ENCODE data around the gene PCOLCE2. TPM values are rescaled to one million over a fixed set of nuclear protein-coding genes. Genes with fewer than 3 reads are reported as not detected.

Gene PCOLCE2
- total and polyA plus RNA-seq, 2 of the 8 experiments (the other 6 are each of a cell fraction or from before 2014, with no cell fraction given): 11.1 to 12.6 TPM

GRCh38 chr3:142852009-142852408 is 36.9 kb downstream of the PCOLCE2 start:
- no peak overlapping the region for H3K23ac ChIP-seq (ENCODE audit: insufficient read length)
- H3K4me1 ChIP-seq (replicated peaks in 1 of 4; ENCODE audit: control insufficient read depth in 3 of 4, insufficient read depth in 4 of 4, low read length in 3 of 4): peaks cover 4 to 13% (median 12%) of the 10 kb centered on the region in 4 experiments
- H3K14ac ChIP-seq (ENCODE audit: insufficient read length): no peak overlapping the region
- no peaks in the 10 kb centered on the region for H3K79me1 ChIP-seq (ENCODE audit: low read depth, low read length)
- no peak for DNase-seq (ENCODE audit: low read depth in 1 of 2, low spot score in 2 of 2)
- no peak overlapping the region for H3K56ac ChIP-seq (replicated peaks; ENCODE audit: insufficient read length, low read depth, low read length)
- H2BK120ac ChIP-seq (replicated peaks; ENCODE audit: low read depth, low read length): no peak overlapping the region
- no peak overlapping the region for H3K9ac ChIP-seq (replicated peaks in 1 of 4; ENCODE audit: extremely low read depth in 1 of 4, low read depth in 3 of 4, low read length in 3 of 4)
- ChIA-PET CTCF (ENCODE audit: partially characterized antibody) (no interaction called here), POLR2A (ENCODE audit: partially characterized antibody) (no interaction called here)
- H2AK5ac ChIP-seq (ENCODE audit: low read depth, low read length): no peak overlapping the region
- no peak overlapping the region for H2BK5ac ChIP-seq (ENCODE audit: low read depth, low read length)
- H4K8ac ChIP-seq (ENCODE audit: extremely low read depth, insufficient read depth, low read length): no peak overlapping the region
- H2AFZ ChIP-seq (ENCODE audit: low read length): no peak overlapping the region
- H3K27me3 ChIP-seq (replicated peaks in 1 of 4; ENCODE audit: control insufficient read depth in 3 of 4, extremely low read depth in 1 of 4, insufficient read depth in 3 of 4, low read length in 3 of 4): no peaks in the 10 kb centered on the region
- TF ChIP-seq CHD2 (IDR thresholded peaks at IDR 0.05; ENCODE audit: low read length) (no peak), SIN3A (conservative IDR thresholded peaks at IDR 0.05 in 1 of 2, IDR thresholded peaks at IDR 0.05 in 1 of 2; ENCODE audit: low read depth in 1 of 2, low read length in 2 of 2) (no peak), YY1 (IDR thresholded peaks at IDR 0.05; ENCODE audit: low read depth, low read length) (no peak), ATF2 (IDR thresholded peaks at IDR 0.05; ENCODE audit: low read length) (no peak), RXRA (IDR thresholded peaks at IDR 0.05; ENCODE audit: insufficient read depth, low read depth, low read length) (no peak), GTF2F1 (IDR thresholded peaks at IDR 0.05; ENCODE audit: borderline replicate concordance, low read depth, low read length) (no peak), SAP30 (IDR thresholded peaks at IDR 0.05; ENCODE audit: insufficient read depth, insufficient replicate concordance, low read length) (no peak)
- H4K20me1 ChIP-seq (replicated peaks in 1 of 2; ENCODE audit: control insufficient read depth in 1 of 2, insufficient read depth in 2 of 2, low read length in 2 of 2): no peaks in the 10 kb centered on the region
- peaks cover 0 to 6% (median 0%) of the 10 kb centered on the region in 4 experiments; a peak in 2 of 8 replicates for H3K36me3 ChIP-seq (ENCODE audit: control insufficient read depth in 2 of 4, insufficient read depth in 4 of 4, low read length in 3 of 4)
- no peak overlapping the region for H3K4me3 ChIP-seq (ENCODE audit: extremely low read depth in 1 of 4, insufficient read depth in 2 of 4, low read depth in 3 of 4, low read length in 4 of 4)
- H2BK20ac ChIP-seq (ENCODE audit: low read length): no peak overlapping the region
- no peak overlapping the region for H4K91ac ChIP-seq (replicated peaks; ENCODE audit: insufficient read length, low read length)
- FAIRE-seq: no peak
- no peaks in the 10 kb centered on the region for H3K9me3 ChIP-seq (ENCODE audit: insufficient read depth in 2 of 2, low read depth in 1 of 2, low read length in 1 of 2)
- H3K79me2 ChIP-seq (ENCODE audit: control insufficient read depth in 1 of 2, insufficient read depth in 2 of 2, low read length in 2 of 2): no peaks in the 10 kb centered on the region
- H3K23me2 ChIP-seq (ENCODE audit: low read depth, low read length): no peaks in the 10 kb centered on the region
- WGBS, 2 experiments (ENCODE audit: extremely low coverage in 1 of 2, insufficient coverage in 1 of 2, insufficient read length in 1 of 2, insufficient replicate concordance in 2 of 2, low coverage in 1 of 2, low lambda C conversion rate in 2 of 2, missing lambda C conversion rate in 1 of 2): 96% methylated on average over 4 of the region's 4 CpGs; no CpG with 5 or more reads in 1 of the 2 experiments
- H2BK12ac ChIP-seq (ENCODE audit: low read depth, low read length): no peak overlapping the region
- no peak overlapping the region for H3K4ac ChIP-seq (replicated peaks; ENCODE audit: insufficient read length, low read depth, low read length)
- H3K27ac ChIP-seq (ENCODE audit: low read depth, low read length): no peak overlapping the region
- H4K5ac ChIP-seq (ENCODE audit: insufficient read length, low read depth, low read length): no peak overlapping the region
- H3K4me2 ChIP-seq (ENCODE audit: insufficient read depth in 1 of 2, low read depth in 2 of 2, low read length in 2 of 2): no peak overlapping the region
- no peak overlapping the region for H3K18ac ChIP-seq (ENCODE audit: extremely low read depth, low read length)
- H2BK15ac ChIP-seq (ENCODE audit: low read length): no peak overlapping the region

Measured in H1 (cell line).